Neural cell (in vitro differentiated cells): Measurements from ENCODE around the gene RGS10.

Experiments used
- EP300 ChIP-seq: fragments of 450-650 bp; conservative IDR thresholded peaks from 2 replicates; pipeline ENCODE4 v1.6.1; 2014; ENCODE audit warnings: antibody characterized with exemption, mild to moderate bottlenecking, moderate library complexity; ENCODE audit not compliant: poor library complexity, severe bottlenecking
- EZH2 ChIP-seq: fragments of 200-600, 300-800 bp; shearing (Covaris generic), sonication (generic); IDR thresholded peaks from 2 replicates; pipeline ENCODE4 v1.6.1; 2014; ENCODE audit warnings: antibody characterized with exemption, low read length, borderline replicate concordance, mild to moderate bottlenecking; ENCODE audit not compliant: insufficient read depth, poor library complexity, severe bottlenecking
- MXI1 ChIP-seq: fragments of 450-650 bp; conservative IDR thresholded peaks from 2 replicates; pipeline ENCODE4 v1.6.1; 2014; ENCODE audit warnings: antibody characterized with exemption, mild to moderate bottlenecking; ENCODE audit not compliant: poor library complexity, severe bottlenecking
- RAD21 ChIP-seq: fragments of 450-650 bp; conservative IDR thresholded peaks from 2 replicates; pipeline ENCODE4 v1.6.1; 2014; ENCODE audit warnings: antibody characterized with exemption, mild to moderate bottlenecking, moderate library complexity
- SMC3 ChIP-seq: fragments of 450-650 bp; conservative IDR thresholded peaks from 2 replicates; pipeline ENCODE4 v1.6.1; 2014; ENCODE audit warnings: antibody characterized with exemption, mild to moderate bottlenecking, moderate library complexity; ENCODE audit not compliant: poor library complexity
- TF ChIP-seq, protein P1 (sequence below): fragments of 450-650 bp; IDR thresholded peaks from 2 replicates; pipeline ENCODE4 v1.5.1; 2014; ENCODE audit warnings: antibody characterized with exemption, mild to moderate bottlenecking, moderate library complexity; ENCODE audit not compliant: poor library complexity, severe bottlenecking
- TF ChIP-seq, protein P2 (sequence below): IDR thresholded peaks from 2 replicates; pipeline ENCODE4 v1.6.1; 2012; ENCODE audit warnings: borderline replicate concordance

DNA sequence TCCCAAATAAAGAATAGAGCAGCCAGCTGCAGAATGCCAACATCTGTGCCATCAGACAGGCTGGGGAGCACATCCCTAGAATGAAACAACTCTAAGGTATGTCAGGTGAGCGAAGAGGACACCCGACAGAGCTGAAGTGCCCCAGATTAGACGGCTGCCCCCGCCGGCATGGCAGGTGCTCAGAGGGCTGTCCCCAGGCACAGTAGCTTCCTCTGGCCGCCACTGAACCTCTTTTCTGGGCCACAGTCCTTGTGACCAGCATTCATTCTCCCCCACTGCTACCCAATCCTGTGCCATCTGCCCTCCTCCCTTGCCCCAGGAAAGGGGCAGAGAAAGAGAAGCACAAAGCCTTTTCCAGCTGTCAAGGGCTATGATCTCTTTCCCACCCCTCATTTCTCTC lies 41.7 kb downstream of the RGS10 start:
- TF ChIP-seq EZH2 (no peak), MXI1 (no peak), SMC3 (no peak), EP300 (no peak), RAD21 (no peak)
- TF ChIP-seq, protein P1, sequence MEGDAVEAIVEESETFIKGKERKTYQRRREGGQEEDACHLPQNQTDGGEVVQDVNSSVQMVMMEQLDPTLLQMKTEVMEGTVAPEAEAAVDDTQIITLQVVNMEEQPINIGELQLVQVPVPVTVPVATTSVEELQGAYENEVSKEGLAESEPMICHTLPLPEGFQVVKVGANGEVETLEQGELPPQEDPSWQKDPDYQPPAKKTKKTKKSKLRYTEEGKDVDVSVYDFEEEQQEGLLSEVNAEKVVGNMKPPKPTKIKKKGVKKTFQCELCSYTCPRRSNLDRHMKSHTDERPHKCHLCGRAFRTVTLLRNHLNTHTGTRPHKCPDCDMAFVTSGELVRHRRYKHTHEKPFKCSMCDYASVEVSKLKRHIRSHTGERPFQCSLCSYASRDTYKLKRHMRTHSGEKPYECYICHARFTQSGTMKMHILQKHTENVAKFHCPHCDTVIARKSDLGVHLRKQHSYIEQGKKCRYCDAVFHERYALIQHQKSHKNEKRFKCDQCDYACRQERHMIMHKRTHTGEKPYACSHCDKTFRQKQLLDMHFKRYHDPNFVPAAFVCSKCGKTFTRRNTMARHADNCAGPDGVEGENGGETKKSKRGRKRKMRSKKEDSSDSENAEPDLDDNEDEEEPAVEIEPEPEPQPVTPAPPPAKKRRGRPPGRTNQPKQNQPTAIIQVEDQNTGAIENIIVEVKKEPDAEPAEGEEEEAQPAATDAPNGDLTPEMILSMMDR, result no peak
- TF ChIP-seq, protein P2, sequence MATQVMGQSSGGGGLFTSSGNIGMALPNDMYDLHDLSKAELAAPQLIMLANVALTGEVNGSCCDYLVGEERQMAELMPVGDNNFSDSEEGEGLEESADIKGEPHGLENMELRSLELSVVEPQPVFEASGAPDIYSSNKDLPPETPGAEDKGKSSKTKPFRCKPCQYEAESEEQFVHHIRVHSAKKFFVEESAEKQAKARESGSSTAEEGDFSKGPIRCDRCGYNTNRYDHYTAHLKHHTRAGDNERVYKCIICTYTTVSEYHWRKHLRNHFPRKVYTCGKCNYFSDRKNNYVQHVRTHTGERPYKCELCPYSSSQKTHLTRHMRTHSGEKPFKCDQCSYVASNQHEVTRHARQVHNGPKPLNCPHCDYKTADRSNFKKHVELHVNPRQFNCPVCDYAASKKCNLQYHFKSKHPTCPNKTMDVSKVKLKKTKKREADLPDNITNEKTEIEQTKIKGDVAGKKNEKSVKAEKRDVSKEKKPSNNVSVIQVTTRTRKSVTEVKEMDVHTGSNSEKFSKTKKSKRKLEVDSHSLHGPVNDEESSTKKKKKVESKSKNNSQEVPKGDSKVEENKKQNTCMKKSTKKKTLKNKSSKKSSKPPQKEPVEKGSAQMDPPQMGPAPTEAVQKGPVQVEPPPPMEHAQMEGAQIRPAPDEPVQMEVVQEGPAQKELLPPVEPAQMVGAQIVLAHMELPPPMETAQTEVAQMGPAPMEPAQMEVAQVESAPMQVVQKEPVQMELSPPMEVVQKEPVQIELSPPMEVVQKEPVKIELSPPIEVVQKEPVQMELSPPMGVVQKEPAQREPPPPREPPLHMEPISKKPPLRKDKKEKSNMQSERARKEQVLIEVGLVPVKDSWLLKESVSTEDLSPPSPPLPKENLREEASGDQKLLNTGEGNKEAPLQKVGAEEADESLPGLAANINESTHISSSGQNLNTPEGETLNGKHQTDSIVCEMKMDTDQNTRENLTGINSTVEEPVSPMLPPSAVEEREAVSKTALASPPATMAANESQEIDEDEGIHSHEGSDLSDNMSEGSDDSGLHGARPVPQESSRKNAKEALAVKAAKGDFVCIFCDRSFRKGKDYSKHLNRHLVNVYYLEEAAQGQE, result no peak
